Activated CD8-positive, alpha-beta T cell treated with anti-CD3 and anti-CD28 coated beads, Interleukin-2, amount 10 ng/mL, durations not matched to agents 7 days and 5 days (primary cell): Measurements from ENCODE around the gene FAM219A. TPM values are rescaled to one million over a fixed set of nuclear protein-coding genes. Genes with fewer than 3 reads are reported as not detected.

Experiments
- ATAC-seq: fragments of 150-1000 bp; cut with Tn5 transposase; one replicate; pipeline ENCODE4 v1.10.0; 2021; ENCODE audit warnings: moderate library complexity
- CTCF ChIA-PET: fragments of 350-600 bp; sonication (Branson Sonifier 250); formaldehyde crosslinking; loops from one replicate; lab custom pipeline; 2021; ENCODE audit warnings: antibody characterized with exemption; lab: Charles Lee
- POLR2A ChIA-PET: fragments of 350-600 bp; sonication (Branson Sonifier 250); formaldehyde crosslinking; loops from one replicate; lab custom pipeline; 2021; ENCODE audit warnings: antibody characterized with exemption; lab: Charles Lee
- DNase-seq: peaks from one replicate; pipeline ENCODE4 v3.0.0-alpha.2; 2020
- H3K27ac Mint-ChIP-seq: one replicate; pipeline ENCODE4 v1.8.0; 2021; ENCODE audit warnings: mild to moderate bottlenecking, mixed read lengths
- H3K27me3 Mint-ChIP-seq: one replicate; pipeline ENCODE4 v1.8.0; 2021; ENCODE audit warnings: low read depth, mixed read lengths
- H3K36me3 Mint-ChIP-seq: one replicate; pipeline ENCODE4 v1.8.0; 2021; ENCODE audit warnings: low read depth, mixed read lengths
- H3K4me1 Mint-ChIP-seq: one replicate; pipeline ENCODE4 v1.8.0; 2021; ENCODE audit warnings: low read depth, mixed read lengths
- H3K4me3 Mint-ChIP-seq: one replicate; pipeline ENCODE4 v1.8.0; 2021; ENCODE audit warnings: mild to moderate bottlenecking, mixed read lengths
- H3K9me3 Mint-ChIP-seq: one replicate; pipeline ENCODE4 v1.8.0; 2022; ENCODE audit warnings: mixed read lengths; ENCODE audit not compliant: insufficient read depth
- total RNA-seq, 2 experiments: library from RNA; stranded (reverse); gene quantifications; one replicate each; pipeline ENCODE4 v1.2.3, GENCODE V29; 2021

Gene FAM219A, protein sequence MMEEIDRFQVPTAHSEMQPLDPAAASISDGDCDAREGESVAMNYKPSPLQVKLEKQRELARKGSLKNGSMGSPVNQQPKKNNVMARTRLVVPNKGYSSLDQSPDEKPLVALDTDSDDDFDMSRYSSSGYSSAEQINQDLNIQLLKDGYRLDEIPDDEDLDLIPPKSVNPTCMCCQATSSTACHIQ
- 1 to 10 TPM; 7.5 to 8.3 TPM for total RNA-seq

- H3K36me3 Mint-ChIP-seq, result no peaks in the 10 kb centered on the region
- CTCF ChIA-PET, result interaction anchor here (0.7 to 1.8 kb wide), 3 partner anchors 21 to 176 kb away, joined by 3 to 5 read pairs (median 3); no protein-coding TSS in a partner anchor
- H3K9me3 Mint-ChIP-seq, result no peaks in the 10 kb centered on the region
- DNase-seq, result peak; percentile 99
- POLR2A ChIA-PET, result no interaction called here
- H3K27me3 Mint-ChIP-seq, result peaks cover 21% of the 10 kb centered on the region
- peak within 1 kb of the TSS; percentile 87 for H3K4me3 Mint-ChIP-seq
- ATAC-seq, result peak; percentile 97
- H3K4me1 Mint-ChIP-seq, result peaks cover 45% of the 10 kb centered on the region
- peak within 1 kb of the TSS; percentile 81 for H3K27ac Mint-ChIP-seq
Observed at GRCh38 chr9:34458013-34458958, at the start of gene FAM219A, which contains the start of gene DNAI1. Gene FAM219A (minus strand): TSS chr9:34458570. CDS start chr9:34458263, 307 bp downstream. Gene DNAI1 (plus strand): TSS chr9:34458805. CDS start chr9:34459006, 201 bp downstream.

- no peak for ATAC-seq
- DNase-seq, result no peak
- CTCF ChIA-PET, result interaction anchor here (1.2 kb wide), 1 partner anchor 84 kb away, joined by 4 read pairs; no protein-coding TSS in a partner anchor
- POLR2A ChIA-PET, result no interaction called here
- Mint-ChIP-seq H3K9me3 (no peaks in the 10 kb centered on the region), H3K27me3 (no peaks in the 10 kb centered on the region), H3K27ac (no peak overlapping the region), H3K4me1 (no peaks in the 10 kb centered on the region), H3K36me3 (no peaks in the 10 kb centered on the region), H3K4me3 (no peak overlapping the region)
Observed at GRCh38 chr9:34507966-34508365, 49.6 kb upstream of the FAM219A start.

DNA sequence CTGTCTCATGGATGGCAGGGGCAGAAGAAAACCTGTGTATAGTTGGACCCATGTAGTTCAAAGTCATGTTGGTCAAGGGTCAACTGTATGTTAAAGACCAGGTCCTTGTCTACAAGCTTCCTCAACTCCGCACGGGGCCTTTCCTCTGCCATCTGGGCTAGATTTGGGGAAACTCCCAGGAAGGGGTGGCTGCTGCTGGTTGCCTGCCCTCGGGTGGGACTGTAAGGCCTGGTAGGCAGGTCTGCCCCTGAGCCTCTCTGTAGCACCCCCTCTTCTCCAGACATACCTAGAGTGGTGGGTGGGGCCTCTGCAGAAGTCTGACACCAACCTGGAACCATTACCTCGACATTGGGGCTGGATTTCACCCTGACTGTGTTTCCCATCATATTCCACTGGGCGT is 49.2 kb upstream of the FAM219A start:
- Mint-ChIP-seq H3K36me3 (no peaks in the 10 kb centered on the region), H3K27me3 (no peaks in the 10 kb centered on the region), H3K27ac (no peak overlapping the region), H3K4me1 (no peaks in the 10 kb centered on the region), H3K9me3 (no peaks in the 10 kb centered on the region), H3K4me3 (no peak overlapping the region)
- no peak for DNase-seq
- CTCF ChIA-PET, result interaction anchor here (1.2 kb wide), 1 partner anchor 84 kb away, joined by 4 read pairs; no protein-coding TSS in a partner anchor
- no peak for ATAC-seq
- POLR2A ChIA-PET, result no interaction called here

- DNase-seq (no peak), ATAC-seq (no peak)
- H3K27ac Mint-ChIP-seq, result no peak overlapping the region
- H3K27me3 Mint-ChIP-seq, result no peaks in the 10 kb centered on the region
- POLR2A ChIA-PET, result no interaction called here
- H3K9me3 Mint-ChIP-seq, result no peaks in the 10 kb centered on the region
- H3K4me3 Mint-ChIP-seq, result no peak overlapping the region
- CTCF ChIA-PET, result interaction anchor here (0.9 to 1.4 kb wide), 3 partner anchors 10 to 103 kb away, joined by 3 to 8 read pairs (median 3); no protein-coding TSS in a partner anchor
- no peaks in the 10 kb centered on the region for H3K36me3 Mint-ChIP-seq
- H3K4me1 Mint-ChIP-seq, result no peaks in the 10 kb centered on the region
Observed at GRCh38 chr9:34506623-34507022, 48.3 kb upstream of the FAM219A start.

- Mint-ChIP-seq H3K9me3 (no peaks in the 10 kb centered on the region), H3K27ac (no peak overlapping the region), H3K36me3 (no peaks in the 10 kb centered on the region), H3K4me1 (no peaks in the 10 kb centered on the region), H3K4me3 (no peak overlapping the region), H3K27me3 (no peaks in the 10 kb centered on the region)
- ChIA-PET POLR2A (no interaction called here), CTCF (interaction anchor here (0.9 to 1.4 kb wide), 3 partner anchors 9 to 102 kb away, joined by 3 to 8 read pairs (median 3); no protein-coding TSS in a partner anchor)
- DNase-seq (no peak), ATAC-seq (no peak)
Observed at GRCh38 chr9:34505370-34506120, 47.2 kb upstream of the FAM219A start.

DNA sequence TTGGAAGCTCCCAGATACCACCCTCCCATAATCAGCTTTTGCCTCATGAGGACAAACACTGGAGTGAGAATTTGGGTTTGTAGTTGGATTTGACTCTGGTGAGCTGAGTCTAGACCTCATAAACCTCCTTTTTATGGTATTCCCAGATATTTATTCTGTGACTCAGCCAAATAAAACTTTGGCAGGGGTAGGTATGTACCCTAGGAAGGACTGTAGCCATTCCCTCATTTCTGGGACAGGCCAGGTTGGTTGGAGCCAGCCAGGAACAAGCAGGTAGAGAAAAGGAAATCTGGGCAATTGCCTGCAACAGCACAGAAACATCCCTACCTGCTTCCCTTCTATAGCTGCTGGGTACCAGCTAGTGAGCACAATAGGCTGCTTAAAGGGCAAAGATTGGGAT is 45.0 kb upstream of the FAM219A start:
- Mint-ChIP-seq H3K27ac (no peak overlapping the region), H3K4me3 (no peak overlapping the region), H3K27me3 (peaks cover 5% of the 10 kb centered on the region), H3K9me3 (no peaks in the 10 kb centered on the region), H3K36me3 (no peaks in the 10 kb centered on the region), H3K4me1 (no peaks in the 10 kb centered on the region)
- DNase-seq (no peak), ATAC-seq (no peak)
- POLR2A ChIA-PET, result no interaction called here
- CTCF ChIA-PET, result interaction anchor here (1.4 to 4.7 kb wide), 2 partner anchors 67 to 99 kb away, joined by 4 to 43 read pairs; no protein-coding TSS in a partner anchor

DNA sequence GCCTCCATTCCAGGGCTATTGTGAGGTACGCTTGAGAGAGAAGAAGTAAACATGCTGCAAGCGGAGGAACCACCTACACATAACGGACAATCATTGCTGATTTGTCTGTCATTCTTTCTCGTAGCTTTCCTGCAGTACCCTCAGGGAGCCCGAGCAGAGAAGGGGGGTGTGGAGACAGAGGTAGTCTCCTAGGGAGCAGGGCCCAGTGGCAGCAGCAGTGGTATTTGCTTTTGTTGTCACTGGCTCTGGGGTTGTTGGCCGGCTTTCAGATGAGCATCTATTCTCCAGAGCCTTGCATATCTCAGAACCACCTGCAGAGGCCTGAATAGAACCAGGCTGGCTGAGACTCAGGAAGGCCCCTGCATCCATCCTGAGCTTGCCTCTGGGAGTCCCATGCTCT is 44.5 kb upstream of the FAM219A start:
- DNase-seq (no peak), ATAC-seq (no peak)
- Mint-ChIP-seq H3K4me3 (no peak overlapping the region), H3K4me1 (no peaks in the 10 kb centered on the region), H3K27me3 (peaks cover 5% of the 10 kb centered on the region), H3K9me3 (no peaks in the 10 kb centered on the region), H3K36me3 (no peaks in the 10 kb centered on the region), H3K27ac (no peak overlapping the region)
- ChIA-PET CTCF (interaction anchor here (1.4 to 4.7 kb wide), 2 partner anchors 66 to 99 kb away, joined by 4 to 43 read pairs; no protein-coding TSS in a partner anchor), POLR2A (no interaction called here)

DNA sequence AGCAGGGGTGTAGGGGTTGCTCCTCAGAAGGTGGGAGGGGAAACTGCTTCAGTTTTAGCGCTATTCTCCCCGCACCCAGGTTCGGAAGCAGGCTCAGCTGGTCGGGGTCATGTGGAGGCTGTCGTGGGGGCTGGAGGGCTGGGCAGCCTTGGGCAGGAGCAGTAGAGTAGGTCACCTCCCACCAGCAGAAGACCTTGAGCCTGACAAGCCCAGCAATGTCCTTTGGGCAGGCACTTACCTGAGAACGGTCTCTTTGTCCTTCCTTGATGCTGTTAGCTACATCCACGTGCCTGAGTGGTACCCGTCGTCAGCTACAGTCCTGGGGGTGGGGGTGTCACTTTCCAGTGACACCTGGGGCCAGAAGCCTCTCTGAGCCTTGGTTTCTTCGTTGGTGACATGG is 44.1 kb upstream of the FAM219A start:
- no peak for ATAC-seq
- H3K4me1 Mint-ChIP-seq, result no peaks in the 10 kb centered on the region
- H3K27me3 Mint-ChIP-seq, result peaks cover 8% of the 10 kb centered on the region
- ChIA-PET POLR2A (no interaction called here), CTCF (interaction anchor here (1.2 to 4.7 kb wide), 2 partner anchors 63 to 98 kb away, joined by 3 to 43 read pairs; no protein-coding TSS in a partner anchor)
- no peaks in the 10 kb centered on the region for H3K36me3 Mint-ChIP-seq
- no peaks in the 10 kb centered on the region for H3K9me3 Mint-ChIP-seq
- H3K27ac Mint-ChIP-seq, result no peak overlapping the region
- no peak overlapping the region for H3K4me3 Mint-ChIP-seq
- DNase-seq, result no peak

- H3K9me3 Mint-ChIP-seq, result no peaks in the 10 kb centered on the region
- DNase-seq (no peak), ATAC-seq (no peak)
- no peaks in the 10 kb centered on the region for H3K36me3 Mint-ChIP-seq
- peaks cover 9% of the 10 kb centered on the region for H3K27me3 Mint-ChIP-seq
- no peak overlapping the region for H3K4me3 Mint-ChIP-seq
- CTCF ChIA-PET, result interaction anchor here (0.9 to 4.7 kb wide), 9 partner anchors 10 to 170 kb away, joined by 3 to 43 read pairs (median 5); partner anchors contain the start of gene DNAI1
- H3K27ac Mint-ChIP-seq, result no peak overlapping the region
- no peaks in the 10 kb centered on the region for H3K4me1 Mint-ChIP-seq
- POLR2A ChIA-PET, result no interaction called here
Observed at GRCh38 chr9:34501889-34502425, 43.6 kb upstream of the FAM219A start.

DNA sequence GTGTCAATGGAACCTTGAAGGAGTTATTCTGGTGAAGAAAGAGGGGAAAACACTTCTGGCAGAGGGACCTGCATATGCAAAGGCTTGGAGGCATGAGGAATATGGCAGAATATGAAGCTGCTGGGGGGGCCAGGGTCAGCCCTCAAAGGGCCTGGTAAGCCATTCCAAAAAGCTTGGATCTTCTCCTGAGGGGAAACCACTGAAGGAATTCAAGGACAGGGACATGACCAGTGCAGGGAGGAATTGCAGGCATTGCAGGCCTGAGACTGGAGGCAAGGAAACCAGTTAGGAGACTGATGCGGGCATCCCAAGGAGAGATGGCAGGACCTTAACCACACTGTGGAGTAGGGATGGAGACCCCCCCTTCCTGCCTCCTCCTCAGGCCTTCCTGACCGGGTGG is 43.0 kb upstream of the FAM219A start:
- H3K9me3 Mint-ChIP-seq, result no peaks in the 10 kb centered on the region
- no peak overlapping the region for H3K4me3 Mint-ChIP-seq
- ChIA-PET POLR2A (no interaction called here), CTCF (interaction anchor here (0.6 to 4.7 kb wide), 14 partner anchors 10 to 524 kb away, joined by 3 to 43 read pairs (median 4); partner anchors contain the start of genes DNAI1 and SIGMAR1)
- no peak overlapping the region for H3K27ac Mint-ChIP-seq
- ATAC-seq (no peak), DNase-seq (no peak)
- H3K4me1 Mint-ChIP-seq, result no peaks in the 10 kb centered on the region
- H3K36me3 Mint-ChIP-seq, result no peaks in the 10 kb centered on the region
- H3K27me3 Mint-ChIP-seq, result peaks cover 9% of the 10 kb centered on the region
